ENCODE data around the gene ADAT1. TPM values are rescaled to one million over a fixed set of nuclear protein-coding genes. Genes with fewer than 3 reads are reported as not detected.
"Not testable (repeated sequence)": the region's sequence is repeated elsewhere in the genome, so short reads cannot be mapped to it uniquely, and the experiment has no call there.

ADAT1 gene
- total RNA-seq, 2 donors from 2014 or later: 38.2 to 60.5 TPM

DNA sequence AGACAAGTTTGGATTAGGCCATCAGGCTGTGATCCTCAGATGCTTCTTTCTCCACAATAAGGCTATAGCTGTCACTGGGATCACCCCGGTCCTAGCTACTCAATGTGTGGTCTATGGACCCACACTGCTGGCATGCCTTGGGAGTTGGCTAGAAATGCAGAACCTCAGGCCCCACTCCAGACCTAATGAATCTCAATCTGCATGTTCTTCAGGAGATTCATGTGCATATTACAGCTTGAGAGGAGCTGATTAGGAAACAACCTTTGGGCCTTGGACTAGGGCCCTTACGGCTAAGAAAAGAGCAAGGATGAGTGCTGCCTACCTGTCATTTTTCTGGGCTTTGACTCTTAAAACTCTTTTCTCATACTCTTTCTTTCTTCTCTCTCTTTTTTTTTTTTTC, 7.5 kb downstream of the ADAT1 start:
- H3K27me3 Mint-ChIP-seq (ENCODE audit: low read depth): no peaks in the 10 kb centered on the region
- H3K27ac Mint-ChIP-seq: peak overlapping the region; percentile 83
- DNase-seq: no peak
- H3K9me3 Mint-ChIP-seq: no peaks in the 10 kb centered on the region
- no peak overlapping the region for H3K4me3 Mint-ChIP-seq
- peaks cover 7 to 30% of the 10 kb centered on the region in 2 donors for H3K36me3 Mint-ChIP-seq (ENCODE audit: insufficient read depth in 2 of 2)
- no peak for ATAC-seq (replicated peaks in 1 of 2)
- peaks cover 36% of the 10 kb centered on the region for H3K4me1 Mint-ChIP-seq (ENCODE audit: low read depth)

DNA sequence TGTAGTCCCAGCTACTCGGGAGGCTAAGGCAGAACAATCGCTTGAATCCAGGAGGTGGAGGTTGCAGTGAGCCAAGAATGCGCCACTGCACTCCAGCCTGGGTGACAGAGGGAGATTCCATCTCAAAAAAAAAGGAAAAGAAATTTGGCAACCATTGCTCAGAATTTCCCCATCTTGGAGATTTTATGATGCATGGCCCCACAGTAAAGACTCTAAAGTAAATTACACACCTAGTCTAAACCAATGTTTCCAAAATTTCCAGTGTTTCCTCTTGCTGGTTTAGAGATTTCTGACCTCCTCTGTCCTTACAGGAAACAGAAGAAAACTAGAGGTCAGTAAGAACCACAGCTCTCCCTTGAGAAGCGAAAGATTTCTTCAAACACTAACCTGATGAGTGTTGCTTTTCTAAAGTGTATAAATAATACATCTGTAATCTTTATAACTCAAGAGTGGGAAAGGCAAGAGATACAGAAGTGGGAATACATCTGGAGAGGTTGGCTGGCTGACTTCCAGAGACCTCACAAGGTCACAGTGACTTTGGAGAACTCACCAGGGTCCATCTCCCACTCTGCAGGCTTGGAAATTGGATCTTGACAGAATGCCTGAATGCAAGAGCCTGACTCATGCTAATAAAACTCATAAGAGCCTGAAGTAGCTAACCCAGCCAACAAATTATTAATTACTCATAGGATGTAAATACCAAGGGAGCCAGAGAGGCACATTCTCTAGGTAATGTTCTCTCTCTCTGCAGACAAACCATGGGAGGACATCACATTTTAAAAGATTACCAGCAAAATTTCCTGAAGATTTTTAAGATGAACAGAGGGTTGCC, 8.8 kb downstream of the ADAT1 start:
- no peaks in the 10 kb centered on the region for H3K9me3 Mint-ChIP-seq
- no peaks in the 10 kb centered on the region for H3K27me3 Mint-ChIP-seq (ENCODE audit: low read depth)
- peaks cover 29% of the 10 kb centered on the region for H3K4me1 Mint-ChIP-seq (ENCODE audit: low read depth)
- peaks cover 7 to 26% of the 10 kb centered on the region in 2 donors for H3K36me3 Mint-ChIP-seq (ENCODE audit: insufficient read depth in 2 of 2)
- DNase-seq (no peak), ATAC-seq (replicated peaks in 1 of 2) (no peak)
- H3K4me3 Mint-ChIP-seq: no peak overlapping the region
- H3K27ac Mint-ChIP-seq: no peak overlapping the region

DNA sequence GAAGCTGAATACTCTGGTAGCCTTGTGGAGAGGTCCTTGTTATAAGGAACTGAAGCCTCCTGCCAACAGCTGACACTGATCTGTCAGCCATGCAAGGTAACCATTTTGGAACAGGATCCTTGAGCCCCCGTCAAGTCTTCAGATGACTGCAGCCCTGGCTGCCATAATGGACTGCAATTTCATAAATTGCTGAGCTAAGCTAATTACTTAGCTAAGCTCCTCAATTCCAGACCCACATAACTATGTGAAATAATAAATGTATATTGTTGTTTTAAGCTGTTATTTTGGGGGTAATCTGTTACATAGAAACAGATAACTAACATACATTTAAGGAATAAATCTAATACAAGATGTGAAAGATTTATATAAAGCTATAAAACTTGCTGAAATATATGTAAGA, 16.6 kb downstream of the ADAT1 start:
- Mint-ChIP-seq H3K27me3 (ENCODE audit: low read depth) (no peaks in the 10 kb centered on the region), H3K9me3 (peaks cover 0 to 2% of the 10 kb centered on the region in 2 donors), H3K27ac (no peak overlapping the region), H3K4me3 (no peak overlapping the region), H3K36me3 (ENCODE audit: insufficient read depth in 2 of 2) (peaks cover 19 to 24% of the 10 kb centered on the region in 2 donors), H3K4me1 (ENCODE audit: low read depth) (peaks cover 10% of the 10 kb centered on the region)
- DNase-seq (no peak), ATAC-seq (replicated peaks in 1 of 2) (no peak)

DNA sequence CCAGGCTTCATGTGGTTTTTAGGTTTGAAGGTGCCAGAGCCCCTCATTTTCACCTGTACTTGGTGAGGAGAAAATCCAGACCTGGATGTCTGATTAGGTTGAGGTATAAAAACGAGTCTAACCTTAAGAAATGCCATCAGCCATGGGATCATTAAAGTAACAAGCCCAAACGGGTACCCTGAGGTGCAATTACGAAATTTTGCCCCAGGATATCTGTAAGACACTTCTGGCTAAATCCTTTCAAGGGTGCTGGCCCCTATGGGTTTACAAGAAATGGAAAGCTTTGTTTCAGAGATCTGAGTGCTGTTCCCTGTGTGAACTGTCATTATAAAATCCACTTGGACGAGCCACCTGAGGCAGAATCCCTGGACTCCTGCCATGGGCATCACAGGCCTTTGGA, 19.8 kb downstream of the ADAT1 start:
- Mint-ChIP-seq H3K4me3 (no peak overlapping the region), H3K27me3 (ENCODE audit: low read depth) (no peaks in the 10 kb centered on the region), H3K9me3 (peaks cover 0 to 2% of the 10 kb centered on the region in 2 donors), H3K36me3 (ENCODE audit: insufficient read depth in 2 of 2) (peaks cover 19 to 26% of the 10 kb centered on the region in 2 donors), H3K4me1 (ENCODE audit: low read depth) (peaks cover 10% of the 10 kb centered on the region), H3K27ac (no peak overlapping the region)
- DNase-seq (no peak), ATAC-seq (replicated peaks in 1 of 2) (no peak)

DNA sequence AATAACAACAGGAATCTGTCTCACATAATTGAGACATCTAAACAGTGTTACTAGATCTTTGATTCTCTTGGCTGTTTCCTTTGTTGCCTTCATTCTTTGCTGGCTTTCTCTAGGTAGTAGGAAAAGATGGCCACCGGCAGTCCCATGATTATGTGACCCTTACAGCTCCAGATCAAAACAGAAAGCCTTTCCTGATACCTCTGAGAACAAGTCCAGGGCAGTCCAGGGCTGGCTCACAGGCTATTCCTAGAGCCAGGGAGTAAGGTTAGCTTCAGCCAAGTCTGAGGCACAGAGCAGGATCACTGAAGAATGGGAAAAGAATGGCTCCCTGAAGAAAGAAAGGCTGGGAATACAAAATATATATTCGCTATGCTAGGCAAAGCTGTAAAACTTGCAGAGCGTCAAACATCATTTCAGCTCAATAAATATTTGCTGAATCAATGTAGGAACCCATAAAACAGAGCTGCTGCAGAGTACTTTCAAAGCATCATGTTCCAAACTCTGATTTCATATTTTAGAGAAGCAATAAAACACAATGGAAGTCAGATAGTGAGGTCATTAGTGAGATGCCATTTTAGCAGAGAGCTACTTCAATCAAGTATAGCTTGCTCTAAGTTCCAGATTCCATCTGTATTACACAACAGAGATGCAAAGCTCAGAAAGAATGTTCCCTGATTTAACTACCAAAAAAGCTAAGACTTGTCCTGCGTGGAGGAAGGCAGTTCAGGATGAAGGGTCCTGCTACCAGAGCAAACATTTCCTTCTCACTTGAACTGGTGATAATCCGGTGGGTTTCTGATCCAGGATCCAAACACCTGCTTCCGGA, 23.4 kb downstream of the ADAT1 start:
- H3K36me3 Mint-ChIP-seq (ENCODE audit: insufficient read depth in 2 of 2): peaks cover 21 to 31% of the 10 kb centered on the region in 2 donors

DNA sequence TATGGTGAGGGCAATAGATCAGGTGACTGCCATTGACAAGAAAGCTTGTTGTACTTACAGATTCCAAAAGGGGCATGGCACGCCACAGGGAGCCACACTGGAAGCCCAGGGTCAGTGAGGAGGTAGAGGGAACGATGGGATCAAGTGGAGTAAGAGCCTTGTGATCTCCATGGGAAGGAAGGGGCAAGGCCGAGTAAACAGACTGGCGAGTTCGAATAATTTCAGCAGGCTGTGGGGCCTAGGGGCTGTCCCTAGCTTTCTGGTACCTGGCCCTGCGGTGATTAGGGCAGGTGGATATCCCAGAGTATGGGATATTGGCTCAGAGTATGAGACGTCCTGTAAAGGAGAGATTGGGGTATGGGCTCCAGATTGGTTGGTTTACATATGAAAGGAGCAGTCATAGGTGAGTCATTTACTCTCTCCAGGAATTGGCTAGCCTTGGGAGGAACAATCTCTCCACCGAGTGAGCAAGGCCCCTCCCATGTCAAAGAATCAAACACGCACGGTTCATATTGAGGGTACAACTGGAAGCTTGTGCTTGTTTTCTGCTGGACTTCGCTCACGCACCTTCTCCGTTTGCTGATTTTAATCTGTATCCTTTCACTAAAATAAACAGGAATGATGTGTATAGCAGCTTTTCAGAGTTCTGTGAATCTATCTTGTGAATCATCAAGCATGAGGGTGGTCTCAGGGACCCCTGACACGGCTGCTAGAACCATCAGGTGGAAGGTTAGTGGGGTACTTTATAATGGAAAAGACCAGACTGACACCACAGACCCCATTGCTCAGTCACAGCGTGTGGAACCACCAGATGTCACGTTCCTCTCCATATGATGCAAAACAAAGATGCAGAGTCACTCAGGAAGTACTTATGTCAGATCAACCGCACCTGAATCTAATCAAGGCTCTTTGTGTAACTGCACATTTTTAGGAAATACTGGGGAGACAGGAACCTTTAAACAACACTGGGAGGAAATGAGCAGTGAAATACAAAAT, 29.0 kb downstream of the ADAT1 start:
- ATAC-seq (replicated peaks in 1 of 2): peak; percentile 79 to 82
- peaks cover 0 to 2% of the 10 kb centered on the region in 2 donors for H3K9me3 Mint-ChIP-seq
- peak; percentile 9 to 36 for DNase-seq
- peak overlapping the region; percentile 1 to 9 for H3K4me3 Mint-ChIP-seq
- peaks cover 14% of the 10 kb centered on the region for H3K4me1 Mint-ChIP-seq (ENCODE audit: low read depth)
- H3K36me3 Mint-ChIP-seq (ENCODE audit: insufficient read depth in 2 of 2): peaks cover 4 to 11% of the 10 kb centered on the region in 2 donors
- peak overlapping the region; percentile 4 for H3K27ac Mint-ChIP-seq
- H3K27me3 Mint-ChIP-seq (ENCODE audit: low read depth): no peaks in the 10 kb centered on the region

More for the DNA sequence above, 23.4 kb downstream of the ADAT1 start:
- Mint-ChIP-seq H3K4me1 (ENCODE audit: low read depth) (peaks cover 14% of the 10 kb centered on the region), H3K27ac (no peak overlapping the region), H3K9me3 (peaks cover 0 to 3% of the 10 kb centered on the region in 2 donors), H3K27me3 (ENCODE audit: low read depth) (no peaks in the 10 kb centered on the region), H3K4me3 (no peak overlapping the region)
- ATAC-seq (replicated peaks in 1 of 2) (no peak), DNase-seq (no peak)

DNA sequence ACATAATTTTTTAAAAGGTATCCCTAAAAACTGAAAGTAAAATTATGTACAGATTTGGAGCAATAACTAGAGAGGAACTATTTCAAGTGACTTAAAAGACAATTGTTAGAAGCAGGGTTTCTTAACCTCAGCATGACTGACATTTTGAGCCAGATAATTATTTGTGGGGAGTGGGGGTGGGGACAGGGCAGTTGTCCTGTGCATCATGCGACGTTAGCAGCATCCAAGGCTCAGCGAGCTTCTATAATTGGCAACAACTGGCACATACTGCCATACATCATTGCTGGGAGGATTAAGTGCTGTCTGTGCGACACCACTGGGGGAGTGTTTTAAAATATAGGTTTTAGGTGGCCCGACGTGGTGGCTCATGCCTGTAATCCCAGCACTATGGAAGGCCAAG, 29.8 kb downstream of the ADAT1 start:
- H3K27me3 Mint-ChIP-seq (ENCODE audit: low read depth): no peaks in the 10 kb centered on the region
- DNase-seq: no peak
- H3K4me1 Mint-ChIP-seq (ENCODE audit: low read depth): peaks cover 14% of the 10 kb centered on the region
- ATAC-seq (replicated peaks in 1 of 2): no peak
- H3K4me3 Mint-ChIP-seq: no peak overlapping the region
- no peak overlapping the region for H3K27ac Mint-ChIP-seq
- peaks cover 0 to 2% of the 10 kb centered on the region in 2 donors for H3K9me3 Mint-ChIP-seq
- peaks cover 4 to 11% of the 10 kb centered on the region in 2 donors for H3K36me3 Mint-ChIP-seq (ENCODE audit: insufficient read depth in 2 of 2)

DNA sequence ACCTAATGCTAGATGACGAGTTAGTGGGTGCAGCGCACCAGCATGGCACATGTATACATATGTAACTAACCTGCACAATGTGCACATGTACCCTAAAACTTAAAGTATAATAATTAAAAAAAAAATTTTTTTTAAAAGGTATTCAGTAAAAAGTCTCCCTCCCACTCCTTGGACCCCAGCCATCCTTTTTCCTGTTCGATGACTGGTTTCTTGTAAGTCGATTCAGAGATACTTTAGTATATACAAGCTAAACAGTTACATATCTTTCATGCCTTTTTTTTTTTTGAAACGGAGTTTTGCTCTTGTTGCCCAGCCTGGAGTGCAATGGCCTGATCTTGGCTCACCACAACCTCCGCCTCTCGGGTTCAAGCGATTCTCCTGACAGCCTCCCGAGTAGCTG, 31.2 kb downstream of the ADAT1 start:
- not testable (repeated sequence) for ATAC-seq (replicated peaks in 1 of 2); H3K27ac Mint-ChIP-seq; H3K36me3 Mint-ChIP-seq (ENCODE audit: insufficient read depth in 2 of 2); H3K27me3 Mint-ChIP-seq (ENCODE audit: low read depth); H3K4me3 Mint-ChIP-seq; H3K9me3 Mint-ChIP-seq; DNase-seq
- peaks cover 14% of the 10 kb centered on the region for H3K4me1 Mint-ChIP-seq (ENCODE audit: low read depth)

DNA sequence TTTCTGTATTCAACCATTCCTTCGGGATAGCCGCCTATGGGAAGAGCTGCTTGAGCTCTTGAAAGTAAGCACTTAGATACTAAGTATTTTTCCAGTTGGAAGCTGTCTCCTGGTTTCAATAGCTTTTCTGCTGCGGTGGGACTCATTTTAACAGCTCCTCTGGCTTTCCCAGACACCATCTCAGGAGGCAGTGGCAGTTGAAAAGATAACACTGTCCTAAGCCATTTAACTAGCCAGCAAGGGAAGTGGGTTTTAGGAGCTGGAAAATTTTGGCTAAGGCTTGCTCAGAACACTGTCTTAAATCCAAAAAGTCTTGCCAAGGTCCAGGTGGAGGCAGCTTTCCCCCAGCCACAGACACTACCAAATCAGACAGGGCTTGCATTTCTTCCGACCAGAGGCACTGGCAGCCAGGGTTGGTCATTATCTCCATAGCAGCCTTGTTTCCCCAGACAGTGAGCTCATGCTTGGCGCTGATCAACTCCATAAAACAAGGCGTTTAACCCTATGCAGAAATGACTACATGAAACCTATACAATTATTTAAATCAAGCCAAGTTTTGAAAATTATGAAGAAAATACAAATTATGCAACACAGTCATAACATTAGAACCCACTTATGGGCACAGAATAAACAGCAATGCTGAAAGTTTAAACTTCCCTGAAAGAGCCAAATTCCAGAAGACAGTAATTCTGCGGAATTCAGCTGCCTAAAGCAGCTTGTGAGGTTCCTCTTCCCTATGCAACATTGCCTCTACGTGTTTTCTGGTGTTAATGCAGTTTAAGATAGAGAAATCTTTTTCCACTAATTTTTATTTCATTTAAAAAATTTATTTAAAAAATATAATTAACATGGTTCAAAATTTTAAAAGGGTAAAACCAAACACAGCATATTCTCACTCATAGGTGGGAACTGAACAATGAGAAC, 31.9 kb downstream of the ADAT1 start:
- Mint-ChIP-seq H3K4me1 (ENCODE audit: low read depth) (peaks cover 14% of the 10 kb centered on the region), H3K27ac (no peak overlapping the region), H3K27me3 (ENCODE audit: low read depth) (no peaks in the 10 kb centered on the region), H3K4me3 (no peak overlapping the region), H3K36me3 (ENCODE audit: insufficient read depth in 2 of 2) (peaks cover 0 to 3% of the 10 kb centered on the region in 2 donors), H3K9me3 (no peaks in the 10 kb centered on the region)
- no peak for ATAC-seq (replicated peaks in 1 of 2)
- DNase-seq: no peak

DNA sequence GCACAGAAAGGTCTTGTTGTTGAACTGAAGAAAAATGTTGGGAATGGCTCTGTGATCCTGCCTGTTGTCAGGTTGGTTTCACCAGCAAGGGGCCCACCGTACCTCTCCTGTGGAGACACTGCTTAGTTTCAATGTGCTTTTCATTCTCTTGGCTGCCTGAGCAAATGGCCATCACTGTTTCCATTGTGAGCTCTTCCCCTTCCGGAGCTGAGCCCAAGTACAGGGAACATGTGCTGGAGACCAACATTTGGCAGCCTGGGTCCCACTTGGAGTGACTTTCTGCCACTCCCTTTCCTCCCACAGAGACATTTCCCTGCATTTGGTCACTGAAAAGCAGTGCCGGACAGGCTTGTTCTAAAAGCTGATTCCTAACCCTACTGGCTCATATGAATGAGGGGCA, 33.8 kb downstream of the ADAT1 start:
- H3K9me3 Mint-ChIP-seq: no peaks in the 10 kb centered on the region
- ATAC-seq (replicated peaks in 1 of 2): no peak
- H3K27me3 Mint-ChIP-seq (ENCODE audit: low read depth): no peaks in the 10 kb centered on the region
- H3K4me1 Mint-ChIP-seq (ENCODE audit: low read depth): peaks cover 7% of the 10 kb centered on the region
- H3K4me3 Mint-ChIP-seq: no peak overlapping the region
- DNase-seq: no peak
- H3K27ac Mint-ChIP-seq: no peak overlapping the region
- peaks cover 0 to under 1% of the 10 kb centered on the region in 2 donors for H3K36me3 Mint-ChIP-seq (ENCODE audit: insufficient read depth in 2 of 2)

DNA sequence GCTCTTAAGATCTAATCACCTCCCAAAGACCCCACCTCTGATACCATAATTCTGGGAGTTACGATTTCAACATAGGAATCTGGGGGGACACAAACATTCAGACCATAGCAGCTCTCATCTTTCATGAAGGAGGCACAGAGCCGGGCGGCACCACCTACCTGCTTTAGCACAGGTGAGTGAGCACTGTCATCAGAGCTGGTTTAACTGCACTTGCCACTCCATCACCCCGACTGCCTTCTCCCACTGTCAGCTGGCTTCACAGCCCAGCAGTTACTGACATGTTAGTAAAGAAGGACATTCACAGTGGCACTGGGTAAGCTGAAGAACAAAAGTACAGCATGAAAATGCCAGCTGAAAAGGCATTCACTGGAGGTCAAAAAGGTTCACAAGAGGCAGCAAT, 34.4 kb downstream of the ADAT1 start:
- H3K4me1 Mint-ChIP-seq (ENCODE audit: low read depth): peaks cover under 1% of the 10 kb centered on the region
- no peaks in the 10 kb centered on the region for H3K9me3 Mint-ChIP-seq
- DNase-seq (no peak), ATAC-seq (replicated peaks in 1 of 2) (no peak)
- H3K4me3 Mint-ChIP-seq: no peak overlapping the region
- no peak overlapping the region for H3K27ac Mint-ChIP-seq
- H3K27me3 Mint-ChIP-seq (ENCODE audit: low read depth): no peaks in the 10 kb centered on the region
- no peaks in the 10 kb centered on the region for H3K36me3 Mint-ChIP-seq (ENCODE audit: insufficient read depth in 2 of 2)

DNA sequence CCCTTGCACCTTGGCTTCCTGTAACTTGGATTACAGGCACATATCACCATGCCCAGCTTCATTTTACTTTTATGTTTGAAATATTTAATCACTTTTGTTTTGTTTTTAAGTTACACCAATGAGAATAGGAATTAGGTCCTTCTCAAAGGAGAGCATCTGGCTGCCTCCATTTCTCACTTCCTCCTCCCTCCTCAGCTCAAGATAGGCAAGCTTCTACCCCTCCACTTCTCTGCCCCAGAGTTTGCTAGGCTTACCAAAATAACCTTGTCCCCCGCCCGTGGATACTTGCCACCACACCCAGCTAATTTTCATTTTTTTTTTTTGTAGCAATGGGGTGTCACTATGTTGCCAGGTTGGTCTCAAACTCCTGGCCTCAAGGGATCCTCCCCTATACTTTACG, 39.0 kb downstream of the ADAT1 start:
- Mint-ChIP-seq H3K36me3 (ENCODE audit: insufficient read depth in 2 of 2) (peaks cover 0 to 4% of the 10 kb centered on the region in 2 donors), H3K27me3 (ENCODE audit: low read depth) (no peaks in the 10 kb centered on the region), H3K27ac (no peak overlapping the region), H3K4me3 (no peak overlapping the region), H3K9me3 (no peaks in the 10 kb centered on the region), H3K4me1 (ENCODE audit: low read depth) (peaks cover under 1% of the 10 kb centered on the region)
- ATAC-seq (replicated peaks in 1 of 2) (no peak), DNase-seq (no peak)
